GM18517 (cell line): ENCODE data around the gene CCT6B.
"Not testable (repeated sequence)": the region's sequence is repeated elsewhere in the genome, so short reads cannot be mapped to it uniquely, and the experiment has no call there.

Source experiments
- ATAC-seq: cut with Tn5 transposase; IDR thresholded peaks from one replicate; pipeline ENCODE4 v1.9.1; 2021; ENCODE audit warnings: mild to moderate bottlenecking, moderate library complexity; ENCODE audit not compliant: unreplicated experiment

CCT6B gene

GRCh38 chr17:34980681-34981537 lies 19.6 kb upstream of the CCT6B start:
- peak; percentile 73 for ATAC-seq

- peak; percentile 72 for ATAC-seq
Observed at GRCh38 chr17:34980353-34980680, 19.1 kb upstream of the CCT6B start, which contains the start of gene LIG3. Gene LIG3, plus strand, starts transcription at chr17:34980512. Its CDS starts 2,494 bp downstream, at chr17:34983006.

GRCh38 chr17:34979650-34980352 lies 18.5 kb upstream of the CCT6B start:
- ATAC-seq: no peak

- no peak for ATAC-seq
Observed at GRCh38 chr17:34979153-34979552, 17.9 kb upstream of the CCT6B start.

- ATAC-seq: no peak
Observed at GRCh38 chr17:34974794-34975785, 13.8 kb upstream of the CCT6B start.

- ATAC-seq: no peak
Observed at GRCh38 chr17:34974179-34974578, 12.9 kb upstream of the CCT6B start.

- no peak for ATAC-seq
Observed at GRCh38 chr17:34958438-34958837, 2.8 kb downstream of the CCT6B start.

GRCh38 chr17:34950780-34951179 lies 10.5 kb downstream of the CCT6B start:
- ATAC-seq: not testable (repeated sequence)

- ATAC-seq: no peak
Observed at GRCh38 chr17:34930283-34930682, 31.0 kb downstream of the CCT6B start.

- ATAC-seq: no peak
Observed at GRCh38 chr17:34926661-34927060, 34.6 kb downstream of the CCT6B start.

- no peak for ATAC-seq
Observed at GRCh38 chr17:34920676-34921075, 40.6 kb downstream of the CCT6B start.

- ATAC-seq: no peak
Observed at GRCh38 chr17:34917381-34917780, 43.9 kb downstream of the CCT6B start.

- ATAC-seq: no peak
Observed at GRCh38 chr17:34916120-34916519, 45.1 kb downstream of the CCT6B start.

- ATAC-seq: no peak
Observed at GRCh38 chr17:34913001-34913400, 48.3 kb downstream of the CCT6B start.

GRCh38 chr17:34909040-34909439 lies 52.2 kb downstream of the CCT6B start:
- no peak for ATAC-seq

GRCh38 chr17:34902831-34903547 lies 58.3 kb downstream of the CCT6B start:
- no peak for ATAC-seq

GRCh38 chr17:34899643-34900291 lies 61.5 kb downstream of the CCT6B start:
- no peak for ATAC-seq

- no peak for ATAC-seq
Observed at GRCh38 chr17:34895383-34895782, 65.9 kb downstream of the CCT6B start.

GRCh38 chr17:34894964-34895363 lies 66.3 kb downstream of the CCT6B start:
- no peak for ATAC-seq
